Measurements from ENCODE around the gene LNX1.

DNA sequence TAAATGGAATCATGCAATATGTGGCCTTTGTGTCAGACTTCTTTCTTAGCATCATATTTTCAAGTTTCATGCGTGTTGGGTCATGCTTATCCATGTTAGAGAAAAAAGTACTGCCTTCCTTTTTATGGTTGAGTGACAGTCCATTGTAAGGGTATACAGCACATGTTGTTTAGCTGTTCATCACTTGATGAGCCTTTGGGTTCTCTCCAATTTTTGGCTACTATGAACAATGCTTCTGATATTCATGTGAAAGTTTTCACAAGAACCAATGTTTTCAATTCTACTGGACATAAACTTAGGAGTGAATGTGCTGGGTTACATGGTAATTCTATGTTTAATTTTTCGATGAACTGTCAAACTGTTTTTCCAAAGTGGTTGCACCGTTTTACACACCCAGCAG, 28.1 kb upstream of the LNX1 start:
- TF ChIP-seq, protein P1, sequence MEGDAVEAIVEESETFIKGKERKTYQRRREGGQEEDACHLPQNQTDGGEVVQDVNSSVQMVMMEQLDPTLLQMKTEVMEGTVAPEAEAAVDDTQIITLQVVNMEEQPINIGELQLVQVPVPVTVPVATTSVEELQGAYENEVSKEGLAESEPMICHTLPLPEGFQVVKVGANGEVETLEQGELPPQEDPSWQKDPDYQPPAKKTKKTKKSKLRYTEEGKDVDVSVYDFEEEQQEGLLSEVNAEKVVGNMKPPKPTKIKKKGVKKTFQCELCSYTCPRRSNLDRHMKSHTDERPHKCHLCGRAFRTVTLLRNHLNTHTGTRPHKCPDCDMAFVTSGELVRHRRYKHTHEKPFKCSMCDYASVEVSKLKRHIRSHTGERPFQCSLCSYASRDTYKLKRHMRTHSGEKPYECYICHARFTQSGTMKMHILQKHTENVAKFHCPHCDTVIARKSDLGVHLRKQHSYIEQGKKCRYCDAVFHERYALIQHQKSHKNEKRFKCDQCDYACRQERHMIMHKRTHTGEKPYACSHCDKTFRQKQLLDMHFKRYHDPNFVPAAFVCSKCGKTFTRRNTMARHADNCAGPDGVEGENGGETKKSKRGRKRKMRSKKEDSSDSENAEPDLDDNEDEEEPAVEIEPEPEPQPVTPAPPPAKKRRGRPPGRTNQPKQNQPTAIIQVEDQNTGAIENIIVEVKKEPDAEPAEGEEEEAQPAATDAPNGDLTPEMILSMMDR (IDR thresholded peaks at IDR 0.05): no peak
- TF ChIP-seq POLR2A (IDR thresholded peaks at IDR 0.05; ENCODE audit: low read depth): no peak
- no peak for TF ChIP-seq EP300 (IDR thresholded peaks at IDR 0.05)

Data from esophagus muscularis mucosa (tissue), 4 donors.